Upper lobe of left lung (tissue), 4 donors: ENCODE measurements around the gene GLB1L3.

ENCODE experiments used
- CTCF ChIP-seq, 6 experiments: fragments of 450-650 bp in 4 of 6; fragments of 200-600 bp in 2 of 6; sonication (generic) in 2 of 6; IDR thresholded peaks; one replicate each; pipeline ENCODE4 v1.5.1; 2016 to 2019; ENCODE audit warnings: antibody characterized with exemption in 6 of 6
- EP300 ChIP-seq, 4 donors: sonication (generic); formaldehyde crosslinking; IDR thresholded peaks; one replicate each; pipeline ENCODE4 v1.5.1; 2017; ENCODE audit warnings: antibody characterized with exemption in 4 of 4, control low read depth in 2 of 4
- POLR2A ChIP-seq, 4 donors: fragments of 450-650 bp; IDR thresholded peaks; one replicate each; pipeline ENCODE4 v1.5.1; 2016 to 2017; ENCODE audit warnings: antibody characterized with exemption in 4 of 4, mild to moderate bottlenecking in 2 of 4

- TF ChIP-seq EP300 (IDR thresholded peaks at IDR 0.05) (no peak), CTCF (IDR thresholded peaks at IDR 0.05) (peak; percentile 45 to 75 (median 64)), POLR2A (IDR thresholded peaks at IDR 0.05) (peak in 2 of 4 donors; percentile 71 to 86)
These were observed 22.8 kb upstream of the GLB1L3 start, which contains the start of the genes ACAD8 and THYN1 for GRCh38 chr11:134253188-134253993.
